PC-9 (cell line): ENCODE results near the gene SHMT1.

ENCODE experiments used
- EZH2 ChIP-seq: fragments of 200-600 bp; sonication (generic); IDR thresholded peaks from 2 replicates; pipeline ENCODE4 v1.8.0; 2017; ENCODE audit warnings: antibody characterized with exemption, low read depth
- TF ChIP-seq, protein P1 (sequence below): fragments of 200-600 bp; sonication (generic); conservative IDR thresholded peaks from 2 replicates; pipeline ENCODE4 v1.6.1; 2017; ENCODE audit warnings: mixed run types, antibody characterized with exemption, mild to moderate bottlenecking, moderate library complexity

DNA sequence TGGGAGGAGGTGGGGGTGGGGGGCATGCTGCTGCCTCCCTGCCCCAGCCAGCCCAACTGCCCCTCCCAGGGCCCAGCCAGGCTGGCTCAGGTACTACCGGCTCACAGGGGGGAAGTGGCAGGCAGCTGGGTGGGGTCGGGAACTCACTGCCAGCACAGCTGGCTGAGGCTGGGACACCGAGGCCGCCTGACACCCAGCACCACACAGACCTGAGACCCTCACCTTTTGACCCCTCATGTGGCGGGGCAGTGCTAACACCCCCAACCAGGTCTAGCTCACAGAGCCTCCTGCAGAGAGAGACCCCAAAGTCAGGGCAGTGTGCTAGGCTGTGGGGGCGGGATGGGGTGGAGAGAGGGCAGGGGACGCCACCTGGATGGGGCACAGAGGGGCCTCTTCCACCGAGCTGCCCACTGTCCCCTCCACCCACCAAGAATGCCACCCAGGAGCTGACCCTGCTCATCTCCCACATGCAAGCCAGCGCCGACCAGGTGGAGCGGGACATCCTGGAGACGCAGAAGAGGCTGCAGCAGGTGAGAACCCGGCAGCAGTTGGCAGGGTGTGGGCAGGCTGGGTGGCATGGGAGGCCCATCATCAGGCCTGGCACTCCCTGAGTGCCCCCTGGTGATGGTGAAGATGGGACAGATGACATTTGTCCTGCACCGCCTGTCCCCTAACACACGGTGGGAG, 17.3 kb upstream of the SHMT1 start:
- TF ChIP-seq, protein P1, sequence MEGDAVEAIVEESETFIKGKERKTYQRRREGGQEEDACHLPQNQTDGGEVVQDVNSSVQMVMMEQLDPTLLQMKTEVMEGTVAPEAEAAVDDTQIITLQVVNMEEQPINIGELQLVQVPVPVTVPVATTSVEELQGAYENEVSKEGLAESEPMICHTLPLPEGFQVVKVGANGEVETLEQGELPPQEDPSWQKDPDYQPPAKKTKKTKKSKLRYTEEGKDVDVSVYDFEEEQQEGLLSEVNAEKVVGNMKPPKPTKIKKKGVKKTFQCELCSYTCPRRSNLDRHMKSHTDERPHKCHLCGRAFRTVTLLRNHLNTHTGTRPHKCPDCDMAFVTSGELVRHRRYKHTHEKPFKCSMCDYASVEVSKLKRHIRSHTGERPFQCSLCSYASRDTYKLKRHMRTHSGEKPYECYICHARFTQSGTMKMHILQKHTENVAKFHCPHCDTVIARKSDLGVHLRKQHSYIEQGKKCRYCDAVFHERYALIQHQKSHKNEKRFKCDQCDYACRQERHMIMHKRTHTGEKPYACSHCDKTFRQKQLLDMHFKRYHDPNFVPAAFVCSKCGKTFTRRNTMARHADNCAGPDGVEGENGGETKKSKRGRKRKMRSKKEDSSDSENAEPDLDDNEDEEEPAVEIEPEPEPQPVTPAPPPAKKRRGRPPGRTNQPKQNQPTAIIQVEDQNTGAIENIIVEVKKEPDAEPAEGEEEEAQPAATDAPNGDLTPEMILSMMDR: no peak
- no peak for TF ChIP-seq EZH2
